ENCODE measurements around the gene LYRM9. TPM values are rescaled to one million over a fixed set of nuclear protein-coding genes. Genes with fewer than 3 reads are reported as not detected.
"Not testable (repeated sequence)": the region's sequence is repeated elsewhere in the genome, so short reads cannot be mapped to it uniquely, and the experiment has no call there.

The LYRM9 gene
- total RNA-seq, 1 donor from 2014 or later, result 8.3 TPM

DNA sequence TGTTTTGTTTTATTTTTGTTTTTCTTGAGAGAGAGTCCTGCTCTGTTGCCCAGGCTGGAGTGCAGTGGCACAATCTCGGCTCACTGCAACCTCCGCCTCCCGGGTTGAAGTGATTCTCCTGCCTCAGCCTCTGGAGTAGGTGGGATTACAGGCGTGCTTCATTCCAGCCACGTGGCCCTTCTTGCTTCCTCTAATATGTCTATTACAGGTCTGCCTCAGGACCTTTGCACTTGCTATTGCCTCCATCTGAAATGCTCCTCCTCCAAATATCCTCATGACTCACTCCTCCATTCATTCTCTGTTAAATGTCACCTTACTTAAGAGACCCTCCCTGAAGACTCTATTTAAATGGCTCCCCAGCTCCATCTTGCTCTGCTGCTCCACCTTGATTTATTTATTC is 39.0 kb downstream of the LYRM9 start:
- Mint-ChIP-seq H3K27ac (ENCODE audit: unreplicated experiment) (no peak overlapping the region), H3K4me1 (ENCODE audit: unreplicated experiment) (no peaks in the 10 kb centered on the region), H3K4me3 (ENCODE audit: unreplicated experiment) (no peak overlapping the region), H3K27me3 (ENCODE audit: unreplicated experiment) (peaks cover 4% of the 10 kb centered on the region), H3K9me3 (ENCODE audit: unreplicated experiment) (no peaks in the 10 kb centered on the region), H3K36me3 (ENCODE audit: low read depth, unreplicated experiment) (no peaks in the 10 kb centered on the region)
- DNase-seq (ENCODE audit: low spot score), result no peak
- TF ChIP-seq, protein P1, sequence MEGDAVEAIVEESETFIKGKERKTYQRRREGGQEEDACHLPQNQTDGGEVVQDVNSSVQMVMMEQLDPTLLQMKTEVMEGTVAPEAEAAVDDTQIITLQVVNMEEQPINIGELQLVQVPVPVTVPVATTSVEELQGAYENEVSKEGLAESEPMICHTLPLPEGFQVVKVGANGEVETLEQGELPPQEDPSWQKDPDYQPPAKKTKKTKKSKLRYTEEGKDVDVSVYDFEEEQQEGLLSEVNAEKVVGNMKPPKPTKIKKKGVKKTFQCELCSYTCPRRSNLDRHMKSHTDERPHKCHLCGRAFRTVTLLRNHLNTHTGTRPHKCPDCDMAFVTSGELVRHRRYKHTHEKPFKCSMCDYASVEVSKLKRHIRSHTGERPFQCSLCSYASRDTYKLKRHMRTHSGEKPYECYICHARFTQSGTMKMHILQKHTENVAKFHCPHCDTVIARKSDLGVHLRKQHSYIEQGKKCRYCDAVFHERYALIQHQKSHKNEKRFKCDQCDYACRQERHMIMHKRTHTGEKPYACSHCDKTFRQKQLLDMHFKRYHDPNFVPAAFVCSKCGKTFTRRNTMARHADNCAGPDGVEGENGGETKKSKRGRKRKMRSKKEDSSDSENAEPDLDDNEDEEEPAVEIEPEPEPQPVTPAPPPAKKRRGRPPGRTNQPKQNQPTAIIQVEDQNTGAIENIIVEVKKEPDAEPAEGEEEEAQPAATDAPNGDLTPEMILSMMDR (IDR thresholded peaks at IDR 0.05; ENCODE audit: unreplicated experiment), result no peak

DNA sequence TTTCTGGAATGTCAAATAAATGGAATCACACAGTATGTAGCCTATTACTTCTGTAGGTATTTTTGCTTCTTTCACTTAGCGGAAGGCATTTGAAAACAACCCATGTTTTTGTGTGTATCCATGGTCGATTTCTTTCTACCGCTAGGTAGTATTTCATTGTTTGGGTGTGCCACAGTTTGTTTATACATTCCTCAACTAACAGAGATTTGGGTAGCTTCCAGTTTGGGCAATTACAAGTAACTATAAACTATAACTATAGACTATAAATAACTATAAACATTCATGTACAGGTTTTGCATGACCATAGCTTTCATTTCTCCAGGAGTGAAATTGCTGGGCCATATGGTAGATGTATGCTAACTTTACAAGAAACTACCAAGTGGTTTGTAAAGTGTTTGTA is 40.1 kb downstream of the LYRM9 start:
- Mint-ChIP-seq H3K36me3 (ENCODE audit: low read depth, unreplicated experiment) (no peaks in the 10 kb centered on the region), H3K4me3 (ENCODE audit: unreplicated experiment) (no peak overlapping the region), H3K4me1 (ENCODE audit: unreplicated experiment) (no peaks in the 10 kb centered on the region), H3K27me3 (ENCODE audit: unreplicated experiment) (peaks cover 4% of the 10 kb centered on the region), H3K9me3 (ENCODE audit: unreplicated experiment) (no peaks in the 10 kb centered on the region), H3K27ac (ENCODE audit: unreplicated experiment) (no peak overlapping the region)
- no peak for DNase-seq (ENCODE audit: low spot score)
- TF ChIP-seq, protein P1 (IDR thresholded peaks at IDR 0.05; ENCODE audit: unreplicated experiment), result no peak

DNA sequence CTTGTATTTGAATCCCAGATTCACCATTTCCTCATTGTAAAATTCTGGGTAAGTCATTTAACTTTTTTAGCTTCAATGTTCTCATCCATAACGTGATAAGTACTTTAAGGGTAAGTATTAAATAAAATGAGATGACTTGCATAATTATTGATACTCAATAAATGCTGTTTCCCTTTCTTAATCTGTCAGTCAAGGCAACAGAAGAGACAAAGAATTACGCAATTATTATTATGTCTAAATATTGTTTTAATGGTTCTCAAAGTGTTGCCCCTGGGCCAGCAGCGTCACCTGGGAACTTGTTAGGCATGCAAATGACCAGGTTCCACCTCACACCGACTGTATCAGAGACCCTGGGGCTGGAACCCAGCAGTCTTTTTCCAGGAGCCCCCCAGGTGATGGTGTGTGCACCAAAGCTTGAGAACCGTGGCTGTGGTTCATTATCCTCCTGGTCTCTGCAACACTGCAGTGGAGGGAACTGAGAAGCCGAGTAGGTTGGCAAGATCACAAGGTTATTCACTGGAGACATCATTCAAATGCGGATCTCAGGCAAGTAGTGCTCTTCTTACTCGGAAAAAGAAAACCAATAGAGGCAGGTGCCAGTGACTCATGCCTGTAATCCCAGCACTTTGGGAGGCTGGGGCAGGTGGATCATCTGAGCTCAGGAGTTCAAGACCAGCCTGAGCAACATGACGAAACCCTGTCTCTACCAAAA is 43.5 kb downstream of the LYRM9 start:
- TF ChIP-seq, protein P1 (IDR thresholded peaks at IDR 0.05; ENCODE audit: unreplicated experiment), result no peak
- Mint-ChIP-seq H3K4me1 (ENCODE audit: unreplicated experiment) (no peaks in the 10 kb centered on the region), H3K36me3 (ENCODE audit: low read depth, unreplicated experiment) (no peaks in the 10 kb centered on the region), H3K27me3 (ENCODE audit: unreplicated experiment) (peaks cover 4% of the 10 kb centered on the region), H3K9me3 (ENCODE audit: unreplicated experiment) (no peaks in the 10 kb centered on the region), H3K4me3 (ENCODE audit: unreplicated experiment) (no peak overlapping the region), H3K27ac (ENCODE audit: unreplicated experiment) (no peak overlapping the region)
- DNase-seq (ENCODE audit: low spot score), result no peak

DNA sequence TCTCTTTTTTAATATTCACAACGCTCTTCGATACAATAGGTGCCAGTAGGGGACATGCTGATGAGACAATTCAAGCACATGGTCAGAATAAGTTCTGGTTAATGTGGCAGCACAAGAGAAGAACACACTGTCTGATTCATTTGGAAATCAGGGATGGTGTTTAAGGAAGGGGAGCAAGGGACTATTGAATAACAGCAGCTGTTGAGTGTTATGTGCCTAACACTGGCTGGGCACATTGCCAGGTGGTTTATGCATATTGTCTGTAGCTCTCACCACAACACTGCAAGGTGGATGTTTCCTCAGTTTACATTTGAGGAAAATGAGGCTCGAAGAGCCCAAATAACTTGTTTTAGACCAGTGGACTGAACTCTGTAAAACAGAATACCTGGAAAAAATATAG is 44.2 kb downstream of the LYRM9 start:
- no peaks in the 10 kb centered on the region for H3K4me1 Mint-ChIP-seq (ENCODE audit: unreplicated experiment)
- DNase-seq (ENCODE audit: low spot score), result no peak
- no peak overlapping the region for H3K27ac Mint-ChIP-seq (ENCODE audit: unreplicated experiment)
- no peaks in the 10 kb centered on the region for H3K27me3 Mint-ChIP-seq (ENCODE audit: unreplicated experiment)
- no peaks in the 10 kb centered on the region for H3K36me3 Mint-ChIP-seq (ENCODE audit: low read depth, unreplicated experiment)
- H3K4me3 Mint-ChIP-seq (ENCODE audit: unreplicated experiment), result no peak overlapping the region
- no peaks in the 10 kb centered on the region for H3K9me3 Mint-ChIP-seq (ENCODE audit: unreplicated experiment)
- TF ChIP-seq, protein P1 (IDR thresholded peaks at IDR 0.05; ENCODE audit: unreplicated experiment), result no peak

DNA sequence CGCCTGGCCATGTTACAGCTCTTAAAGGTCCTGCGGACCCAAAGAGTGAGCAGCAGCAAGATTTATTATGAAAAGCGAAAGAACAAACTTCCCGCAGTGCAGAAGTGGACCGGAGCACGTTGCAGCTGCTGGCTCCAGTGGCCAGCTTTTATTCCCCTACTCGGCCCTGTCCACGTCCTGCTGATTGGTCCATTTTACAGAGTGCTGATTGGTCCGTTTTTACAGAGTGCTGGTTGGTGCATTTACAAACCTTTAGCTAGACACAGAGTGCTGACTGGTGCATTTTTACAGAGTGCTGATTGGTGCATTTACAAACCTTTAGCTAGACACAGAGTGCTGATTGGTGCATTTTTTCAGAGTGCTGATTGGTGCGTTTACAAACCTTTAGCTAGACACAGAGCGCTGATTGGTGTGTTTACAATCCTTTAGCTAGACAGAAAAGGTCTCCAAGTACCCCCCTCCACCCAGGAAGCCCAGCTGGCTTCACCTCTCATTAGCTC is 46.3 kb downstream of the LYRM9 start:
- not testable (repeated sequence) for DNase-seq (ENCODE audit: low spot score); H3K4me1 Mint-ChIP-seq (ENCODE audit: unreplicated experiment)

More for the DNA sequence above, 46.3 kb downstream of the LYRM9 start:
- not testable (repeated sequence) for H3K4me3 Mint-ChIP-seq (ENCODE audit: unreplicated experiment); H3K27ac Mint-ChIP-seq (ENCODE audit: unreplicated experiment); H3K27me3 Mint-ChIP-seq (ENCODE audit: unreplicated experiment); H3K36me3 Mint-ChIP-seq (ENCODE audit: low read depth, unreplicated experiment); H3K9me3 Mint-ChIP-seq (ENCODE audit: unreplicated experiment)
